GM12874 (cell line): ENCODE data around the gene NECTIN4.

Experiments used
- TF ChIP-seq, protein P1 (sequence below): IDR thresholded peaks from 2 replicates; pipeline ENCODE4 v1.5.1; 2011; ENCODE audit warnings: low read depth, mild to moderate bottlenecking, control low read depth, low read length, moderate library complexity; ENCODE audit not compliant: insufficient read depth

The NECTIN4 gene

DNA sequence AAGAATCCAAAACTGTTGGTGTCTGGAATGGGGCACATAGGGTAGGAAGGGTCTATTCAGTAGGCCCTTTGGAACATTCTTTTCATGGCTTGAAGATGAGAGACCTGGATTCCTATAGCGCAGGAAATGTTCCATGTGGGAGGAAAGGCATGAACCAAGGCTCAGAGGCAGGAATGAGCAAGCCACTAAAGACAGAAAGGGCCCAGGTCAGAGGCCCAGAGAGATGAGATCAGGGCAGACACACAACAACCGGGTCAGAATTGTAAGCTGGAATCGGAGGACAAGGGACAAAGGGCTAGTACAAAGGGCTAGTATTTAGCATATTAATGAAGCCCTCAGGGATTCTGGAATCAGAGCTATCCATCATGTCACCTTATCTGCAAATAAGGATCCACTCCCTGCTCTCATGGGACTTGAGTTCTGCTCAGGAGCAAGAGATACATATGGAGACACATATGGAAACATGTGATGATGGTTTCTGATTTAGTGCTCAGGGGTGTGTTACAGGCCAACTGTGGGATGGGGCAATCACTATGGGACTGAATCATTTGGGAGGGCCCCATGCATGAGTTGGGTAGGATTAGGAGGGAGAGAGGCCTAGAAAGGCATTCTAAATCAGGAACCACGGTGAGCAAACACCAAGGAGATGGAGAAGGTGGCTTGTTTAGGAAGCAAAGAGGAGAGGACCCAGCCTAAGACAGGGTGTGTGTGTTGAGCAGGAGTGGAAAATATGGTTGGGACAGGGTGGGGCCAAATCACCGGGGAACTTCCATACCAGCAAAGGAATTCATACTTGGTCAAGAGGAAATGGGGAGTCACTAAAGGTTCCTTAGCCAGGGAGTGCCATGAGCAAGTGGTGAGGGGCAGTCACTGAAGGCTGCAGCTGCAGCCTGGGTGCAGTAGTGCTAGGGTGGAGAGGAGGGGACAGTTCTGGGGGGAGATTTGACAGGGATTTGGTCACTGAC lies 8.6 kb downstream of the NECTIN4 start:
- TF ChIP-seq, protein P1, sequence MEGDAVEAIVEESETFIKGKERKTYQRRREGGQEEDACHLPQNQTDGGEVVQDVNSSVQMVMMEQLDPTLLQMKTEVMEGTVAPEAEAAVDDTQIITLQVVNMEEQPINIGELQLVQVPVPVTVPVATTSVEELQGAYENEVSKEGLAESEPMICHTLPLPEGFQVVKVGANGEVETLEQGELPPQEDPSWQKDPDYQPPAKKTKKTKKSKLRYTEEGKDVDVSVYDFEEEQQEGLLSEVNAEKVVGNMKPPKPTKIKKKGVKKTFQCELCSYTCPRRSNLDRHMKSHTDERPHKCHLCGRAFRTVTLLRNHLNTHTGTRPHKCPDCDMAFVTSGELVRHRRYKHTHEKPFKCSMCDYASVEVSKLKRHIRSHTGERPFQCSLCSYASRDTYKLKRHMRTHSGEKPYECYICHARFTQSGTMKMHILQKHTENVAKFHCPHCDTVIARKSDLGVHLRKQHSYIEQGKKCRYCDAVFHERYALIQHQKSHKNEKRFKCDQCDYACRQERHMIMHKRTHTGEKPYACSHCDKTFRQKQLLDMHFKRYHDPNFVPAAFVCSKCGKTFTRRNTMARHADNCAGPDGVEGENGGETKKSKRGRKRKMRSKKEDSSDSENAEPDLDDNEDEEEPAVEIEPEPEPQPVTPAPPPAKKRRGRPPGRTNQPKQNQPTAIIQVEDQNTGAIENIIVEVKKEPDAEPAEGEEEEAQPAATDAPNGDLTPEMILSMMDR: no peak

- TF ChIP-seq, protein P1: peak; percentile 26; the same call in 1 of the 2 replicates
Observed at GRCh38 chr1:161079436-161080110, 9.8 kb downstream of the NECTIN4 start.

DNA sequence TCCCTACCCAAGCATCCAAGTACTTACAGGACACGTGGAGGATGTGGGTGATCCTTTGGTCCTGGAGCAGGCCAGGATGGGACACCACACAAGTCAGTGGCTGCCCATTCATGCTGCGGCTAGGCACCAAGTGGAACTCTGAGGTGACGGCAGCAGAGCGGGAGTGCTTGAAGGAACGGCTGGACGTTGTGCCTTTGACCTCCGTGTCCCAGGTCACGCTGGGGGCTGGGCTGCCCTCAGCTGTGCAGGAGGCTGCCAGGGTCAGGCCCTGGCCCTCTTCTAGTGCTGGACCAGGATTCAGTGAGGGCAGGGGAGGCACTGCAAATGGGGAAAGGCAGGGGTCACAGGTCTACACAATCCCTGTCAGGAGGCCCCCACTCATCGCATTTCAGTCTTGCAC lies 11.9 kb downstream of the NECTIN4 start:
- TF ChIP-seq, protein P1: no peak

GRCh38 chr1:161076410-161076809 lies 12.9 kb downstream of the NECTIN4 start:
- TF ChIP-seq, protein P1: no peak

DNA sequence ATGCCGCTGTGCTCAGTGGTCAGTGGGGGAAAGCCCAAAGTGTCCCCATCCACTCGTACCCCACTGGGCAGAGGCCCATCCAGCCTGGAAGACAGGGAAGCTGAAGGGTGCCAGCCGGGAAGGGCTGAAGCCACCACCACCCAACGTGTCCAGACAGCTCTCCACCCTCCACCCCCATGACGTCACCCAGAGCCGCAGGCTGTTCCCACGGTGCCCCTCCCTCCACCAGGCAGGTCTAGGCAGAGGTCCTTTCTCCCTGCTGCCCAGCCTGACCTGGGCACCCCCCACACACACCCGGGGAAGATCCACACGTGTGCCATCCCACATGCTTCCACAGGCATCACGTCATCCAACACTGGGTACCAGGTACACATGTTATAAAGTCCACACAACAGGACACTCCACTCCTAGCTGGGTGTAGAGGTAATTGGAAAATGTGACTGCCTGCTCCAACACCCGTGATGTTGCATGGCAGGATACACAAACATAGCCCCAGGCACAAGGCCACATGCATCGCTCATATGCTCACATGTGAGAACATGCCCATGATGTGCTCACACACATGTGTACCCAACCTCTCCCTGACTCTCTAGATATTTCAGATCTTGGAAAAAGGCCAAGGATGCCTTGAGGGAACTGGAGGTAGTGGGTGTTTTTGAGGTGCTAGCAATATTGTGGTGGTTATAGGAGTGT lies 14.5 kb downstream of the NECTIN4 start:
- TF ChIP-seq, protein P1: no peak

GRCh38 chr1:161073474-161074121 lies 15.8 kb downstream of the NECTIN4 start:
- TF ChIP-seq, protein P1: 0 out of 2 replicates have a peak, but pooled peaks have one; percentile 14
